Measurements from ENCODE around the gene SMAD2. TPM values are rescaled to one million over a fixed set of nuclear protein-coding genes. Genes with fewer than 3 reads are reported as not detected.

SMAD2 gene
- total RNA-seq, 1 donor from 2014 or later: 76.6 TPM

- TF ChIP-seq CTCF (IDR thresholded peaks at IDR 0.05; ENCODE audit: insufficient read depth, low read length, severe bottlenecking): no peak
- H3K36me3 ChIP-seq (ENCODE audit: control insufficient read depth, insufficient read depth, low read length): peaks cover 1% of the 10 kb centered on the region
- DNase-seq (ENCODE audit: low read depth) (peak; percentile 35), FAIRE-seq (no peak)
- no peak overlapping the region for H3K4me3 ChIP-seq (ENCODE audit: low read depth, low read length)
- no peaks in the 10 kb centered on the region for H3K27me3 ChIP-seq (ENCODE audit: control insufficient read depth, insufficient read depth, low read length)
Observed at GRCh38 chr18:47912343-47912742, 18.1 kb downstream of the SMAD2 start.

GRCh38 chr18:47911877-47912276, 18.6 kb downstream of the SMAD2 start:
- FAIRE-seq: no peak
- no peaks in the 10 kb centered on the region for H3K27me3 ChIP-seq (ENCODE audit: control insufficient read depth, insufficient read depth, low read length)
- no peak overlapping the region for H3K4me3 ChIP-seq (ENCODE audit: low read depth, low read length)
- peaks cover 1% of the 10 kb centered on the region for H3K36me3 ChIP-seq (ENCODE audit: control insufficient read depth, insufficient read depth, low read length)
- TF ChIP-seq CTCF (IDR thresholded peaks at IDR 0.05; ENCODE audit: insufficient read depth, low read length, severe bottlenecking): no peak
- no peak for DNase-seq (ENCODE audit: low read depth)

GRCh38 chr18:47909484-47909883, 21.0 kb downstream of the SMAD2 start:
- no peak for TF ChIP-seq CTCF (IDR thresholded peaks at IDR 0.05; ENCODE audit: insufficient read depth, low read length, severe bottlenecking)

GRCh38 chr18:47908592-47908991, 21.9 kb downstream of the SMAD2 start:
- FAIRE-seq (no peak), DNase-seq (ENCODE audit: low read depth) (no peak)
- H3K27me3 ChIP-seq (ENCODE audit: control insufficient read depth, insufficient read depth, low read length): no peaks in the 10 kb centered on the region
- no peak for TF ChIP-seq CTCF (IDR thresholded peaks at IDR 0.05; ENCODE audit: insufficient read depth, low read length, severe bottlenecking)
- no peak overlapping the region for H3K4me3 ChIP-seq (ENCODE audit: low read depth, low read length)
- peaks cover 3% of the 10 kb centered on the region for H3K36me3 ChIP-seq (ENCODE audit: control insufficient read depth, insufficient read depth, low read length)

More at GRCh38 chr18:47909484-47909883, 21.0 kb downstream of the SMAD2 start:
- DNase-seq (ENCODE audit: low read depth) (no peak), FAIRE-seq (no peak)
- Histone ChIP-seq H3K27me3 (ENCODE audit: control insufficient read depth, insufficient read depth, low read length) (no peaks in the 10 kb centered on the region), H3K4me3 (ENCODE audit: low read depth, low read length) (no peak overlapping the region), H3K36me3 (ENCODE audit: control insufficient read depth, insufficient read depth, low read length) (peaks cover 1% of the 10 kb centered on the region)

- FAIRE-seq: no peak
- Histone ChIP-seq H3K36me3 (ENCODE audit: control insufficient read depth, insufficient read depth, low read length) (peaks cover 3% of the 10 kb centered on the region), H3K27me3 (ENCODE audit: control insufficient read depth, insufficient read depth, low read length) (no peaks in the 10 kb centered on the region), H3K4me3 (ENCODE audit: low read depth, low read length) (no peak overlapping the region)
- TF ChIP-seq CTCF (IDR thresholded peaks at IDR 0.05; ENCODE audit: insufficient read depth, low read length, severe bottlenecking): no peak
- DNase-seq (ENCODE audit: low read depth): no peak
Observed at GRCh38 chr18:47906408-47906807, 24.1 kb downstream of the SMAD2 start.

GRCh38 chr18:47903809-47904208, 26.6 kb downstream of the SMAD2 start:
- TF ChIP-seq CTCF (IDR thresholded peaks at IDR 0.05; ENCODE audit: insufficient read depth, low read length, severe bottlenecking): no peak
- Histone ChIP-seq H3K27me3 (ENCODE audit: control insufficient read depth, insufficient read depth, low read length) (no peaks in the 10 kb centered on the region), H3K4me3 (ENCODE audit: low read depth, low read length) (no peak overlapping the region), H3K36me3 (ENCODE audit: control insufficient read depth, insufficient read depth, low read length) (peaks cover 3% of the 10 kb centered on the region)
- FAIRE-seq (no peak), DNase-seq (ENCODE audit: low read depth) (no peak)

Measured in bronchial epithelial cell (primary cell).